Thoracic aorta endothelial cell (primary cell): ENCODE measurements around the gene KRTAP13-3. TPM values are rescaled to one million over a fixed set of nuclear protein-coding genes. Genes with fewer than 3 reads are reported as not detected.

ENCODE experiments used
- total RNA-seq: library from RNA; depleted of rRNA; stranded (reverse); fragments of >200 nt; gene quantifications from 2 replicates; pipeline ENCODE4 v1.2.3, GENCODE V29; 2012

The KRTAP13-3 gene, protein sequence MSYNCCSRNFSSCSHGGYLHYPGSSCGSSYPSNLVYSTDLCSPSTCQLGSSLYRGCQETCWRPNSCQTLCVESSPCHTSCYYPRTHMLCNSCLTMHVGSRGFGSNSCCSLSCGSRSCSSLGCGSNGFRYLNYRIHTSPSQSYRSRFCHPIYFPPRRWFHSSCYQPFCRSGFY
- not detected in 2 replicates for total RNA-seq

DNA sequence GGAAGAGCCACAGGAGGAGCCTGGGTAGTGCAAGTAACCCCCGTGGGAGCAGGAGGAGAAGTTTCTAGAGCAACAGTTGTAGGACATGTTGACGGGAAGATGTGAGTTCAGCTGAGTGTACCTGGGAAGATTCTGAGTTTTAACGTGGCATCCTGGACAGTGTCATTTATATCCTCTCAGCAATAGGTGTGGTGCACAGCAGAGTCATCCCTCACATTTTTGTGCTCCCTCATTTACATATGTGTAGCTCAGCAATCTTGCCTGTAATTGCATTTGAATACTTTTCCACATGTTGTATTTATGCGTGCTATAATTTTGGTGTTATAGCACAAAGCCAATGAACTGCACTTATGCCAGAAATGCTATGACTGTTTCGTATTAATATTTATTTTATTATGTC lies at the start of gene KRTAP13-3:
TSS of gene KRTAP13-3 (minus strand) at position 101 of the 400 bp plus-strand sequence. CDS start at position 87, 14 bp downstream.

DNA sequence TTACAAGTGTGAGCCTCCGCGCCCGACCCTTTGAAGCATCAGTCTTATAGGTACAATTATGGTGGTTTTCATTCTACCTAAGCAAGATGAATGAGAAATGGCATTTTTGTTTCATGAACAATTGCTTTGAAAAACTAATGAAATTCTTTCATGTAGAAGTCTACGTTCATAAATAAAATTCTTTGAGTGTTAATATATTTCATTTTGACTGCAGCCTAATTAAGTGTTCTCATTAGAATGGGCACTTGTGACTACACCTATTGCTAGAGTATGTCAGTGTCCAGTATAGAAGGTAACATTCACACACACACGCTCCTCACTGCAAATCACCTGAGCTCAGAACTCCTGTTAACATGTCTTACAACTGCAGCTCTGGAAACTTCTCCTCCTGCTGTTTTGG lies 14.2 kb upstream of the KRTAP13-3 start, which contains the start of gene KRTAP15-1:
TSS of gene KRTAP15-1 (plus strand) at position 301 of the 400 bp plus-strand sequence. CDS start at position 354, 53 bp downstream.

DNA sequence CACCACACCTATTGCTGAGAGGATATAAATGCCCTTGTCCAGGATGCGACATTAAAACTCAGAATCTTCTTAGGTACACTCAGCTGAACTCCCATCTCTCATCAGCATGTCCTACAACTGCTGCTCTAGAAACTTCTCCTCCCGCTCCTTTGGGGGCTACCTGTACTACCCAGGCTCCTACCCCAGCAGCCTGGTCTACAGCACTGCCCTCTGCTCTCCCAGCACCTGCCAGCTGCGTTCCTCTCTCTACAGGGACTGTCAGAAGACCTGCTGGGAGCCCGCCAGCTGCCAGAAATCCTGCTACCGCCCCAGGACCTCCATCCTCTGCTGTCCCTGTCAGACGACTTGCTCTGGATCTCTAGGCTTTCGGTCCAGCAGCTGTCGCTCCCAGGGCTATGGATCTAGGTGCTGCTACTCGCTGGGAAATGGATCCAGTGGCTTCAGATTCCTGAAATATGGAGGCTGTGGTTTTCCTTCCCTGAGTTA lies 4.5 kb upstream of the KRTAP13-3 start, which contains the start of gene KRTAP13-4:
TSS of gene KRTAP13-4 (plus strand) at position 51 of the 486 bp plus-strand sequence. CDS start at position 107, 56 bp downstream.

DNA sequence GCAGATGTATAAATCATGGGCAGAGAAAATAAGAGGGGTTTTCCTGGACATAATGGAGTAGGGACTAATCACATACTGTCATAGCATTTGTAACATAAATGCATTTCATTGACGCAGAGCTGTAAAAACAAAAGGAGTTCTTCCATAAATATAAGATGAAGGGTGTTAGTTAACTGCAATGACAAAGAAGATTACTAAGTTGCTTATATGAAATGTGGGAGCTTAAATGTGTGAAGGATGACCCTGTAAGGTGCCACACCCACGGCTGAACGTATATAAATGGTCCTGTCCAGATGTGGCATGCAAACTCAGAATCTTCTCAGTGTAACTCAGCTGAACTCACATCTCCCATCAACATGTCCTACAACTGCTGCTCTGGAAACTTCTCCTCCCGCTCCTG lies 30.0 kb downstream of the KRTAP13-3 start, which contains the start of gene KRTAP13-1:
TSS of gene KRTAP13-1 (plus strand) at position 301 of the 400 bp plus-strand sequence. CDS start at position 357, 56 bp downstream.

Other genes starting within 250 kb of the KRTAP13-3 start
- gene CLDN8, start 209.8 kb downstream of the KRTAP13-3 start, total RNA-seq, result not detected in 2 replicates
- not detected in 2 replicates for gene KRTAP24-1, start 143.0 kb downstream of the KRTAP13-3 start, total RNA-seq
- gene KRTAP25-1, start 136.4 kb downstream of the KRTAP13-3 start, total RNA-seq, result not detected in 2 replicates
- not detected in 2 replicates for gene KRTAP26-1, start 105.6 kb downstream of the KRTAP13-3 start, total RNA-seq
- gene KRTAP27-1, start 88.2 kb downstream of the KRTAP13-3 start, total RNA-seq, result not detected in 2 replicates
- gene KRTAP23-1, start 77.3 kb downstream of the KRTAP13-3 start, total RNA-seq, result not detected in 2 replicates
- gene KRTAP13-2, start 53.7 kb downstream of the KRTAP13-3 start, total RNA-seq, result not detected in 2 replicates
- not detected in 2 replicates for gene KRTAP13-1, start 29.9 kb downstream of the KRTAP13-3 start, total RNA-seq
- gene KRTAP13-4, start 4.3 kb upstream of the KRTAP13-3 start, total RNA-seq, result not detected in 2 replicates
- not detected in 2 replicates for gene KRTAP15-1, start 14.3 kb upstream of the KRTAP13-3 start, total RNA-seq
- not detected in 2 replicates for gene KRTAP19-1, start 54.4 kb upstream of the KRTAP13-3 start, total RNA-seq
- not detected in 2 replicates for gene KRTAP19-2, start 61.5 kb upstream of the KRTAP13-3 start, total RNA-seq
- not detected in 2 replicates for gene KRTAP19-3, start 66.1 kb upstream of the KRTAP13-3 start, total RNA-seq
- gene KRTAP19-4, start 71.2 kb upstream of the KRTAP13-3 start, total RNA-seq, result not detected in 2 replicates
- gene KRTAP19-5, start 76.2 kb upstream of the KRTAP13-3 start, total RNA-seq, result not detected in 2 replicates
- not detected in 2 replicates for gene KRTAP19-6, start 115.9 kb upstream of the KRTAP13-3 start, total RNA-seq
- gene KRTAP19-7, start 135.4 kb upstream of the KRTAP13-3 start, total RNA-seq, result not detected in 2 replicates
- gene KRTAP22-2, start 164.5 kb upstream of the KRTAP13-3 start, total RNA-seq, result not detected in 2 replicates
- not detected in 2 replicates for gene KRTAP6-3, start 166.5 kb upstream of the KRTAP13-3 start, total RNA-seq
- not detected in 2 replicates for gene KRTAP6-2, start 173.0 kb upstream of the KRTAP13-3 start, total RNA-seq
- gene KRTAP22-1, start 175.2 kb upstream of the KRTAP13-3 start, total RNA-seq, result not detected in 2 replicates
- gene KRTAP6-1, start 188.0 kb upstream of the KRTAP13-3 start, total RNA-seq, result not detected in 2 replicates
- not detected in 2 replicates for gene KRTAP20-1, start 190.5 kb upstream of the KRTAP13-3 start, total RNA-seq
- not detected in 2 replicates for gene KRTAP20-4, start 194.7 kb upstream of the KRTAP13-3 start, total RNA-seq
- not detected in 2 replicates for gene KRTAP20-2, start 209.3 kb upstream of the KRTAP13-3 start, total RNA-seq
- not detected in 2 replicates for gene KRTAP20-3, start 216.9 kb upstream of the KRTAP13-3 start, total RNA-seq